IMR-90 (cell line): ENCODE measurements around the gene PLXNA4. TPM values are rescaled to one million over a fixed set of nuclear protein-coding genes. Genes with fewer than 3 reads are reported as not detected.

Source experiments
- ATAC-seq: fragments of 200-7000 bp; cut with Tn5 transposase; 2 replicates; pipeline ENCODE4 v1.9.1; 2020; ENCODE audit warnings: low read depth, mild to moderate bottlenecking, moderate library complexity
- BruUV-seq: library from RNA; stranded (reverse); fragments of 400-500 nt; replicated peaks from 2 replicates; lab custom pipeline; 2021; lab: Mats Ljungman, UMichigan
- CTCF ChIA-PET: fragments of 300-600 bp; formaldehyde crosslinking; extraction: SDS; loops from one replicate; lab custom pipeline; 2021; ENCODE audit warnings: antibody characterized with exemption; lab: Yijun Ruan, JAX
- POLR2A ChIA-PET: fragments of 300-600 bp; sonication (Branson Sonifier 250); formaldehyde crosslinking; loops from one replicate; lab custom pipeline; 2022; ENCODE audit warnings: antibody characterized with exemption; ENCODE audit not compliant: unreplicated experiment; lab: Charles Lee
- DNase-seq: peaks from one replicate; pipeline ENCODE4 v3.0.0; 2013
- H2AFZ ChIP-seq: replicated peaks from 2 replicates; pipeline ENCODE3; 2013; ENCODE audit warnings: low read length, mild to moderate bottlenecking; ENCODE audit not compliant: poor library complexity
- H2AK5ac ChIP-seq: 2 replicates; pipeline ENCODE4 v1.6.1; 2013; ENCODE audit warnings: low read depth, low read length, inconsistent platforms
- H2AK9ac ChIP-seq: replicated peaks from 2 replicates; pipeline ENCODE3; 2013; ENCODE audit warnings: mild to moderate bottlenecking, low read depth, low read length, moderate library complexity; ENCODE audit not compliant: poor library complexity
- H2BK120ac ChIP-seq: 2 replicates; pipeline ENCODE4 v1.6.1; 2013; ENCODE audit warnings: low read depth, low read length, inconsistent platforms
- H2BK15ac ChIP-seq: 3 replicates; pipeline ENCODE4 v1.6.1; 2013; ENCODE audit warnings: low read depth, low read length, inconsistent platforms
- H2BK20ac ChIP-seq: 2 replicates; pipeline ENCODE4 v1.6.1; 2013; ENCODE audit warnings: low read depth, mild to moderate bottlenecking, inconsistent platforms, low read length, moderate library complexity
- H2BK5ac ChIP-seq: 2 replicates; pipeline ENCODE4 v1.6.1; 2013; ENCODE audit warnings: mild to moderate bottlenecking, low read depth, low read length, inconsistent platforms; ENCODE audit not compliant: poor library complexity, severe bottlenecking
- H3K14ac ChIP-seq: replicated peaks from 2 replicates; pipeline ENCODE4 v1.6.1; 2013; ENCODE audit warnings: low read depth, low read length, inconsistent platforms
- H3K18ac ChIP-seq: 2 replicates; pipeline ENCODE4 v1.6.1; 2013; ENCODE audit warnings: low read depth, low read length, control low read depth
- H3K23ac ChIP-seq: 2 replicates; pipeline ENCODE4 v1.6.1; 2013; ENCODE audit warnings: low read depth, low read length, inconsistent platforms
- H3K27ac ChIP-seq: 2 replicates; pipeline ENCODE4 v1.5.1; 2013; ENCODE audit warnings: mild to moderate bottlenecking, control low read depth, low read length; ENCODE audit not compliant: insufficient read depth
- H3K27me3 ChIP-seq: 2 replicates; pipeline ENCODE4 v1.6.1; 2013; ENCODE audit warnings: low read length; ENCODE audit not compliant: control insufficient read depth, insufficient read depth
- H3K36me3 ChIP-seq: 2 replicates; pipeline ENCODE4 v1.6.1; 2013; ENCODE audit warnings: low read length, mixed read lengths; ENCODE audit not compliant: control insufficient read depth, insufficient read depth
- H3K4ac ChIP-seq: 2 replicates; pipeline ENCODE4 v1.6.1; 2013; ENCODE audit warnings: low read depth, low read length, inconsistent platforms
- H3K4me1 ChIP-seq: 2 replicates; pipeline ENCODE4 v1.6.1; 2013; ENCODE audit warnings: low read length, mixed read lengths; ENCODE audit not compliant: control insufficient read depth, insufficient read depth
- H3K4me2 ChIP-seq: 2 replicates; pipeline ENCODE4 v1.6.1; 2013; ENCODE audit warnings: low read depth, mild to moderate bottlenecking, control low read depth, low read length, moderate library complexity
- H3K4me3 ChIP-seq: 2 replicates; pipeline ENCODE4 v1.5.1; 2013; ENCODE audit warnings: low read depth, mild to moderate bottlenecking, control low read depth, low read length, moderate library complexity; ENCODE audit not compliant: insufficient read depth
- H3K56ac ChIP-seq: 2 replicates; pipeline ENCODE4 v1.6.1; 2013; ENCODE audit warnings: low read length, inconsistent platforms; ENCODE audit not compliant: insufficient read depth; ENCODE audit errors: extremely low read depth
- H3K79me1 ChIP-seq, 2 experiments: 2 replicates each; pipeline ENCODE4 v1.6.1; 2013; ENCODE audit warnings: low read length in 2 of 2, inconsistent platforms in 1 of 2, low read depth in 1 of 2
- H3K9ac ChIP-seq: 2 replicates; pipeline ENCODE4 v1.6.1; 2013; ENCODE audit warnings: low read depth, low read length, control low read depth
- H3K9me1 ChIP-seq: 2 replicates; pipeline ENCODE4 v1.6.1; 2013; ENCODE audit warnings: low read length, inconsistent platforms; ENCODE audit not compliant: insufficient read depth
- H3K9me3 ChIP-seq: 2 replicates; pipeline ENCODE4 v1.6.1; 2013; ENCODE audit warnings: low read length; ENCODE audit not compliant: control insufficient read depth, insufficient read depth
- H4K20me1 ChIP-seq: 2 replicates; pipeline ENCODE4 v1.6.1; 2013; ENCODE audit warnings: low read length, inconsistent platforms; ENCODE audit not compliant: insufficient read depth
- H4K5ac ChIP-seq: 2 replicates; pipeline ENCODE4 v1.6.1; 2013; ENCODE audit warnings: mild to moderate bottlenecking, low read depth, low read length, control low read depth
- H4K8ac ChIP-seq, 2 experiments: 2 replicates each; pipeline ENCODE4 v1.6.1; 2013; ENCODE audit warnings: low read depth in 2 of 2, low read length in 2 of 2, control low read depth in 1 of 2, inconsistent platforms in 1 of 2
- H4K91ac ChIP-seq: 2 replicates; pipeline ENCODE4 v1.6.1; 2013; ENCODE audit warnings: low read depth, low read length, inconsistent platforms; ENCODE audit not compliant: insufficient read depth
- BHLHE40 ChIP-seq: fragments of 150-350 bp; IDR thresholded peaks from 2 replicates; pipeline ENCODE4 v1.6.1; 2016; ENCODE audit warnings: mild to moderate bottlenecking, low read depth, low read length
- CEBPB ChIP-seq: IDR thresholded peaks from 2 replicates; pipeline ENCODE4 v1.6.1; 2012; ENCODE audit warnings: low read depth, low read length, improper control_type of control experiment
- CHD1 ChIP-seq: IDR thresholded peaks from 2 replicates; pipeline ENCODE4 v1.6.1; 2012; ENCODE audit warnings: low read depth, low read length, improper control_type of control experiment
- FOS ChIP-seq: fragments of 150-350 bp; IDR thresholded peaks from 2 replicates; pipeline ENCODE4 v1.6.1; 2016; ENCODE audit warnings: low read depth, low read length
- MAFK ChIP-seq: IDR thresholded peaks from 2 replicates; pipeline ENCODE4 v1.6.1; 2012; ENCODE audit warnings: low read depth, low read length, improper control_type of control experiment
- MAZ ChIP-seq: IDR thresholded peaks from 2 replicates; pipeline ENCODE4 v1.6.1; 2012; ENCODE audit warnings: low read depth, mild to moderate bottlenecking, low read length, improper control_type of control experiment, moderate library complexity, borderline replicate concordance
- MXI1 ChIP-seq: IDR thresholded peaks from 2 replicates; pipeline ENCODE4 v1.6.1; 2012; ENCODE audit warnings: low read depth, mild to moderate bottlenecking, low read length, moderate library complexity, borderline replicate concordance
- NFE2L2 ChIP-seq: fragments of 150-350 bp; IDR thresholded peaks from 2 replicates; pipeline ENCODE4 v1.6.1; 2016; ENCODE audit warnings: low read depth, mild to moderate bottlenecking, low read length
- POLR2A ChIP-seq: IDR thresholded peaks from 2 replicates; pipeline ENCODE4 v1.6.1; 2012; ENCODE audit warnings: mild to moderate bottlenecking, low read depth, low read length
- RAD21 ChIP-seq: IDR thresholded peaks from 2 replicates; pipeline ENCODE4 v1.6.1; 2012; ENCODE audit warnings: low read length, improper control_type of control experiment
- RCOR1 ChIP-seq: IDR thresholded peaks from 2 replicates; pipeline ENCODE4 v1.6.1; 2012; ENCODE audit warnings: mild to moderate bottlenecking, low read length, improper control_type of control experiment; ENCODE audit not compliant: insufficient replicate concordance
- RFX5 ChIP-seq: IDR thresholded peaks from 2 replicates; pipeline ENCODE4 v1.8.0; 2012; ENCODE audit warnings: low read depth, mild to moderate bottlenecking, low read length, moderate library complexity
- SMC3 ChIP-seq: fragments of 150-350 bp; IDR thresholded peaks from 2 replicates; pipeline ENCODE4 v1.6.1; 2016; ENCODE audit warnings: low read depth, mild to moderate bottlenecking, antibody characterized with exemption, low read length, moderate library complexity
- WGBS, 2 experiments: methylation state at CpG; one replicate each; pipeline versions ENCODE4 v1.1.5 to v1.1.7; 2013; ENCODE audit warnings: missing lambda C conversion rate in 2 of 2; ENCODE audit not compliant: insufficient read length in 1 of 2; ENCODE audit errors: extremely low coverage in 2 of 2; 5-methylcytosine and 5-hydroxymethylcytosine counted together
- dilution Hi-C: fragments of 300-500 bp; cut with HindIII; formaldehyde crosslinking; loops from one replicate; pipeline ENCODE4 v1.14.3; 2018; ENCODE audit warnings: low sequenced_read_pairs; ENCODE audit not compliant: unreplicated experiment
- in situ Hi-C: fragments of 300-500 bp; cut with MboI; formaldehyde crosslinking; loops from 3 replicates; pipeline ENCODE4 v1.14.3; 2019; ENCODE audit warnings: low sequenced_read_pairs, inconsistent platforms, mixed read lengths
- intact Hi-C: fragments of 100-400 bp; cut with micrococcal nuclease; formaldehyde crosslinking; loops from 2 replicates; pipeline ENCODE4 v1.10.0; 2022
- polyA plus RNA-seq, 3 experiments: library from polyadenylated mRNA; depleted of rRNA; stranded (reverse); fragments of >200 nt; gene quantifications; 2 replicates each; pipeline ENCODE4 v1.2.3, GENCODE V29; 2012; ENCODE audit warnings: low replicate concordance in 1 of 3
- total RNA-seq: library from RNA; depleted of rRNA; stranded (reverse); fragments of >200 nt; gene quantifications from 2 replicates; pipeline ENCODE4 v1.2.3, GENCODE V29; 2012
- TF ChIP-seq, protein P1 (sequence below): fragments of 150-350 bp; IDR thresholded peaks from 2 replicates; pipeline ENCODE4 v1.6.1; 2016; ENCODE audit warnings: low read depth, mild to moderate bottlenecking, low read length, moderate library complexity, borderline replicate concordance
- TF ChIP-seq, protein P2 (sequence below): conservative IDR thresholded peaks from 2 replicates; pipeline ENCODE4 v1.5.1; 2012; ENCODE audit warnings: mild to moderate bottlenecking, low read depth, low read length, improper control_type of control experiment
- TF ChIP-seq, protein P3 (sequence below): fragments of 150-350 bp; IDR thresholded peaks from 2 replicates; pipeline ENCODE4 v1.6.1; 2017; ENCODE audit warnings: mild to moderate bottlenecking, antibody characterized with exemption, low read length, low read depth

PLXNA4 gene
- total and polyA plus RNA-seq, 2 of the 4 experiments (the other 2 are of a cell fraction), result under 0.01 TPM

DNA sequence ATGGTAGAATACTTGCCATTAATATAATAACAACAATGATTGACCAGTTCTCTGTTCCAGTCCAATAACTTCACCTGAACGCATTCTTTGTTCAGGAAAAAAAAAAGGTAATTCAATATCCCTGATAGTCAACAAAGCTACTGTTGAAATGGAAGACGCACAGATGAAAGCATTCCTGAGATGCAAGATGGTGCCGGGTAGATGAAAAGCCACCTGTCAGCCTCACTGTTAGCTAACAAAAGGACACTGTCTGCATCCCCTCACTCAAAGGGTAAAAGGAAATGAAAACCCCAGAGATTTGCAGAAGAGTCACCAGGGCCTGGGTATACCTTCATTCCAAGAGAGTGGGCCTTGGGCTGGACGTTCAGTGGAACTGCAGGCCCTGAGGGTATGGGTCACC is 357.4 kb downstream of the PLXNA4 start:
- WGBS, 2 experiments, result no CpG with 5 or more reads among the region's 4 CpGs
- no peak overlapping the region for H3K14ac ChIP-seq
- H2AFZ ChIP-seq, result no peak overlapping the region
- no peak overlapping the region for H3K27ac ChIP-seq
- H2AK9ac ChIP-seq, result no peak overlapping the region
- H2BK120ac ChIP-seq, result no peak overlapping the region
- no peaks in the 10 kb centered on the region for H3K27me3 ChIP-seq
- no peak overlapping the region for H3K18ac ChIP-seq
- in situ Hi-C loops, result no loop called here
- H4K8ac ChIP-seq, result no peak overlapping the region
- H3K36me3 ChIP-seq, result no peaks in the 10 kb centered on the region
- TF ChIP-seq, protein P1, sequence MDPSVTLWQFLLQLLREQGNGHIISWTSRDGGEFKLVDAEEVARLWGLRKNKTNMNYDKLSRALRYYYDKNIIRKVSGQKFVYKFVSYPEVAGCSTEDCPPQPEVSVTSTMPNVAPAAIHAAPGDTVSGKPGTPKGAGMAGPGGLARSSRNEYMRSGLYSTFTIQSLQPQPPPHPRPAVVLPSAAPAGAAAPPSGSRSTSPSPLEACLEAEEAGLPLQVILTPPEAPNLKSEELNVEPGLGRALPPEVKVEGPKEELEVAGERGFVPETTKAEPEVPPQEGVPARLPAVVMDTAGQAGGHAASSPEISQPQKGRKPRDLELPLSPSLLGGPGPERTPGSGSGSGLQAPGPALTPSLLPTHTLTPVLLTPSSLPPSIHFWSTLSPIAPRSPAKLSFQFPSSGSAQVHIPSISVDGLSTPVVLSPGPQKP, result no peak
- TF ChIP-seq RAD21, result no peak
- no peak for TF ChIP-seq POLR2A
- TF ChIP-seq MXI1, result no peak
- TF ChIP-seq NFE2L2, result no peak
- no peak for TF ChIP-seq CHD1
- TF ChIP-seq, protein P2, sequence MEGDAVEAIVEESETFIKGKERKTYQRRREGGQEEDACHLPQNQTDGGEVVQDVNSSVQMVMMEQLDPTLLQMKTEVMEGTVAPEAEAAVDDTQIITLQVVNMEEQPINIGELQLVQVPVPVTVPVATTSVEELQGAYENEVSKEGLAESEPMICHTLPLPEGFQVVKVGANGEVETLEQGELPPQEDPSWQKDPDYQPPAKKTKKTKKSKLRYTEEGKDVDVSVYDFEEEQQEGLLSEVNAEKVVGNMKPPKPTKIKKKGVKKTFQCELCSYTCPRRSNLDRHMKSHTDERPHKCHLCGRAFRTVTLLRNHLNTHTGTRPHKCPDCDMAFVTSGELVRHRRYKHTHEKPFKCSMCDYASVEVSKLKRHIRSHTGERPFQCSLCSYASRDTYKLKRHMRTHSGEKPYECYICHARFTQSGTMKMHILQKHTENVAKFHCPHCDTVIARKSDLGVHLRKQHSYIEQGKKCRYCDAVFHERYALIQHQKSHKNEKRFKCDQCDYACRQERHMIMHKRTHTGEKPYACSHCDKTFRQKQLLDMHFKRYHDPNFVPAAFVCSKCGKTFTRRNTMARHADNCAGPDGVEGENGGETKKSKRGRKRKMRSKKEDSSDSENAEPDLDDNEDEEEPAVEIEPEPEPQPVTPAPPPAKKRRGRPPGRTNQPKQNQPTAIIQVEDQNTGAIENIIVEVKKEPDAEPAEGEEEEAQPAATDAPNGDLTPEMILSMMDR, result no peak
- no peak for TF ChIP-seq BHLHE40
- no peak for TF ChIP-seq RFX5
- no peak for TF ChIP-seq MAZ
- TF ChIP-seq FOS, result no peak
- no peak for TF ChIP-seq RCOR1
- no peak for TF ChIP-seq MAFK
- TF ChIP-seq, protein P3, sequence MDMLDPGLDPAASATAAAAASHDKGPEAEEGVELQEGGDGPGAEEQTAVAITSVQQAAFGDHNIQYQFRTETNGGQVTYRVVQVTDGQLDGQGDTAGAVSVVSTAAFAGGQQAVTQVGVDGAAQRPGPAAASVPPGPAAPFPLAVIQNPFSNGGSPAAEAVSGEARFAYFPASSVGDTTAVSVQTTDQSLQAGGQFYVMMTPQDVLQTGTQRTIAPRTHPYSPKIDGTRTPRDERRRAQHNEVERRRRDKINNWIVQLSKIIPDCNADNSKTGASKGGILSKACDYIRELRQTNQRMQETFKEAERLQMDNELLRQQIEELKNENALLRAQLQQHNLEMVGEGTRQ, result no peak
- no peak for TF ChIP-seq CEBPB
- no peak for TF ChIP-seq SMC3
- H3K9me3 ChIP-seq, result no peaks in the 10 kb centered on the region
- POLR2A ChIA-PET, result no interaction called here
- no peak overlapping the region for H3K56ac ChIP-seq
- no peak overlapping the region for H4K5ac ChIP-seq
- H4K91ac ChIP-seq, result no peak overlapping the region
- H2BK5ac ChIP-seq, result no peak overlapping the region
- no TSS peak for BruUV-seq
- no peak overlapping the region for H2BK20ac ChIP-seq
- no peaks in the 10 kb centered on the region for H3K9me1 ChIP-seq
- no peak overlapping the region for H3K4ac ChIP-seq
- dilution Hi-C loops, result no loop called here
- H3K4me1 ChIP-seq, result no peaks in the 10 kb centered on the region
- no peak overlapping the region for H3K4me3 ChIP-seq
- no peaks in the 10 kb centered on the region for H3K79me1 ChIP-seq
- no peak overlapping the region for H3K4me2 ChIP-seq
- H2BK15ac ChIP-seq, result no peak overlapping the region
- H4K20me1 ChIP-seq, result no peaks in the 10 kb centered on the region
- intact Hi-C loops, result no loop called here
- no peak for DNase-seq
- H3K9ac ChIP-seq, result no peak overlapping the region
- H2AK5ac ChIP-seq, result no peak overlapping the region
- no peak overlapping the region for H3K23ac ChIP-seq
- CTCF ChIA-PET, result no interaction called here
- ATAC-seq, result no peak
